ENCODE results near the gene LGR4. TPM values are rescaled to one million over a fixed set of nuclear protein-coding genes. Genes with fewer than 3 reads are reported as not detected.
"Not testable (repeated sequence)": the region's sequence is repeated elsewhere in the genome, so short reads cannot be mapped to it uniquely, and the experiment has no call there.

LGR4 gene
- total RNA-seq, 5 donors from 2014 or later (not counting 1 experiment from before 2014, with no cell fraction given): 0.68 to 2.4 (median 1.2) TPM

- H3K27me3 Mint-ChIP-seq: no peaks in the 10 kb centered on the region
- Histone ChIP-seq H3K9me3 (no peaks in the 10 kb centered on the region), H3K27me3 (replicated peaks in 1 of 2; ENCODE audit: control insufficient read depth in 2 of 2, extremely low read depth in 1 of 2, insufficient read depth in 2 of 2, low read length in 1 of 2) (no peaks in the 10 kb centered on the region), H3K4me3 (ENCODE audit: control insufficient read depth in 1 of 2, extremely low read depth in 1 of 2, low read length in 1 of 2) (no peak overlapping the region), H3K27ac (ENCODE audit: low read length) (no peak overlapping the region), H3K36me3 (ENCODE audit: control insufficient read depth in 2 of 2, extremely low read depth in 1 of 2, insufficient read depth in 1 of 2, low read length in 1 of 2) (no peaks in the 10 kb centered on the region), H3K4me1 (ENCODE audit: control insufficient read depth in 1 of 2, extremely low read depth in 1 of 2, insufficient read depth in 2 of 2, low read length in 2 of 2) (no peaks in the 10 kb centered on the region)
- ATAC-seq (replicated peaks in 1 of 4) (no peak), DNase-seq (no peak)
- H3K36me3 Mint-ChIP-seq: peaks cover 10% of the 10 kb centered on the region
- no peak overlapping the region for H3K27ac Mint-ChIP-seq
- H3K4me1 Mint-ChIP-seq: no peaks in the 10 kb centered on the region
- ChIA-PET CTCF (no interaction called here), POLR2A (no interaction called here)
- no peak overlapping the region for H3K4me3 Mint-ChIP-seq
- WGBS (ENCODE audit: insufficient coverage): 92% methylated on average over 2 of the region's 2 CpGs
- peaks cover 0 to 5% (median 0%) of the 10 kb centered on the region in 3 donors for H3K9me3 Mint-ChIP-seq
These were observed 140.6 kb downstream of the LGR4 start for GRCh38 chr11:27331981-27332380.

DNA sequence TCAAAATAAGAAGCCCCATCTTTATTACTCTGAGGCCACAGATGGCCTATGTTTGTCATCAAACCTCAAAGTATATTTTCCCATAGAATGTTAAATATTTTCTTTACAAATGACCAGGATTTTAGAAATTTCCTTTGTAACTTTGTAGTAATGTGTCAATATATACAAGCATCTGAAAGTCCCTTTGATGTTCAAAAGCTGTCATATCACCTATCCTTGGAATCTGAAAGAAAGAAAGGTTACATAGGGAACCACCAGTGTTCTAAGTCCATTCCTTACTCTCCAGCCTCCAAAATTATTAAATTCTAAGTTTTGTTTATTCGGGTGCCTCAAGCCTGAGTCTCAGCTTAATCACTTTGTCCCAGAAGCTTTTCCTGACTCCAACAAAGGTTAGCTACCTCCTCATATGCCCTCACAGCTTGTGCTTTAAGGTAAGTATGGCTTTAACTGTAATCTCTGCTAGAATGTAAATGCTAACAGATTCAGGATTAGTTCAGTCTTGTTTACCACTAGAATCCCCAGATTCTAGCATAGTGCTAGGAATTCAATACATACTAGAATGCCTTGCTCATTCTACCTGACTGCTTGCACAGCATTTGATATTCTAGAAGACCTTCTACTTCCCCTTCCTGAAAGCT, 141.8 kb downstream of the LGR4 start:
- WGBS (ENCODE audit: insufficient coverage): no CpG with 5 or more reads among the region's 1 CpG
- POLR2A ChIA-PET: interaction anchor here (0.6 kb wide), 2 partner anchors 56 to 662 kb away, joined by 4 to 15 read pairs; no protein-coding TSS in a partner anchor
- peaks cover 5% of the 10 kb centered on the region for H3K36me3 Mint-ChIP-seq

DNA sequence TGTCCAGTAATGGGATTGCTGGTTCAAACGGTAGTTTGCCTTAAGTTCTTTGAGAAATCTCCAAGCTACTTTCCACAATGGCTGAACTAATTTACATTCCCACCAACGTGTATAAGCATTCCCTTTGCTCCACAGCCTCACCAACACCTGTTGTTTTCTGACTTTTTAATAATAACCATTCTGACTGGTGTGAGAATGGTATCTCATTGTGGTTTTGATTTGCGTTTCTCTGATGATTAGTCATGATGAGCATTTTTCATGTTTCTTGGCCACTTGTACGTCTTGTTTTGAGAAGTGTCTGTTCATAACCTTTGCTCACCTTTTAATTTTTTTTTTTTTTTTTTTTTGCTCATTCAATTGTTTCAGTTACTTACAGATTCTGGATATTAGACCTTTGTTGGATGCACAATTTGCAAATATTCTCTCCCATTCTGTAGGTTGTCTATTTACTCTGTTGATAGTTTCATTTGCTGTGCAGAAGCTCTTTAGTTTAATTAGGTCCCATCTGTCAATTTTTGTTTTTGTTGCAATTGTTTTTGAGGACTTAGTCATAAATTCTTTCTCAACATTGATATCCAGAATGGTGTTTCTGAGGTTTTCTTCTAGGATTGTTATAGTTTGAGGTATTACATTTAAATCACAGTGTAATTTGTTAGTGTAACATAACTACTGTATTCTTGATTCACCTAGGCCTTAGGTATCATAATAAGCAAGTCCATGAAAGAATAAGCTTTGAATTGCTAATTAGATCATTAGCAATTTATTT, 142.5 kb downstream of the LGR4 start:
- POLR2A ChIA-PET: no interaction called here
- WGBS (ENCODE audit: insufficient coverage): no CpG with 5 or more reads among the region's 4 CpGs
- Mint-ChIP-seq H3K27ac (no peak overlapping the region), H3K4me3 (no peak overlapping the region), H3K27me3 (no peaks in the 10 kb centered on the region), H3K36me3 (peaks cover 4% of the 10 kb centered on the region), H3K4me1 (no peaks in the 10 kb centered on the region), H3K9me3 (peaks cover 5 to 11% (median 5%) of the 10 kb centered on the region in 3 donors)
- H3K36me3 ChIP-seq (ENCODE audit: control insufficient read depth in 2 of 2, extremely low read depth in 1 of 2, insufficient read depth in 1 of 2, low read length in 1 of 2): no peaks in the 10 kb centered on the region
- no peaks in the 10 kb centered on the region for H3K9me3 ChIP-seq
- DNase-seq: no peak
- CTCF ChIA-PET: no interaction called here
- no peaks in the 10 kb centered on the region for H3K4me1 ChIP-seq (ENCODE audit: control insufficient read depth in 1 of 2, extremely low read depth in 1 of 2, insufficient read depth in 2 of 2, low read length in 2 of 2)
- no peak overlapping the region for H3K4me3 ChIP-seq (ENCODE audit: control insufficient read depth in 1 of 2, extremely low read depth in 1 of 2, low read length in 1 of 2)
- H3K27ac ChIP-seq (ENCODE audit: low read length): no peak overlapping the region
- no peaks in the 10 kb centered on the region for H3K27me3 ChIP-seq (replicated peaks in 1 of 2; ENCODE audit: control insufficient read depth in 2 of 2, extremely low read depth in 1 of 2, insufficient read depth in 2 of 2, low read length in 1 of 2)
- no peak for ATAC-seq (replicated peaks in 1 of 4)

More for the DNA sequence above, 141.8 kb downstream of the LGR4 start:
- Mint-ChIP-seq H3K27ac (no peak overlapping the region), H3K4me3 (no peak overlapping the region), H3K9me3 (peaks cover 3 to 11% (median 5%) of the 10 kb centered on the region in 3 donors), H3K27me3 (no peaks in the 10 kb centered on the region), H3K4me1 (no peaks in the 10 kb centered on the region)
- Histone ChIP-seq H3K36me3 (ENCODE audit: control insufficient read depth in 2 of 2, extremely low read depth in 1 of 2, insufficient read depth in 1 of 2, low read length in 1 of 2) (no peaks in the 10 kb centered on the region), H3K4me1 (ENCODE audit: control insufficient read depth in 1 of 2, extremely low read depth in 1 of 2, insufficient read depth in 2 of 2, low read length in 2 of 2) (no peaks in the 10 kb centered on the region), H3K4me3 (ENCODE audit: control insufficient read depth in 1 of 2, extremely low read depth in 1 of 2, low read length in 1 of 2) (no peak overlapping the region), H3K27me3 (replicated peaks in 1 of 2; ENCODE audit: control insufficient read depth in 2 of 2, extremely low read depth in 1 of 2, insufficient read depth in 2 of 2, low read length in 1 of 2) (no peaks in the 10 kb centered on the region), H3K9me3 (no peaks in the 10 kb centered on the region), H3K27ac (ENCODE audit: low read length) (no peak overlapping the region)
- ATAC-seq (replicated peaks in 1 of 4) (no peak), DNase-seq (no peak)
- CTCF ChIA-PET: interaction anchor here in 1 of 2 donors (0.6 kb wide), 1 partner anchor 168 kb away, joined by 3 read pairs; no protein-coding TSS in a partner anchor

DNA sequence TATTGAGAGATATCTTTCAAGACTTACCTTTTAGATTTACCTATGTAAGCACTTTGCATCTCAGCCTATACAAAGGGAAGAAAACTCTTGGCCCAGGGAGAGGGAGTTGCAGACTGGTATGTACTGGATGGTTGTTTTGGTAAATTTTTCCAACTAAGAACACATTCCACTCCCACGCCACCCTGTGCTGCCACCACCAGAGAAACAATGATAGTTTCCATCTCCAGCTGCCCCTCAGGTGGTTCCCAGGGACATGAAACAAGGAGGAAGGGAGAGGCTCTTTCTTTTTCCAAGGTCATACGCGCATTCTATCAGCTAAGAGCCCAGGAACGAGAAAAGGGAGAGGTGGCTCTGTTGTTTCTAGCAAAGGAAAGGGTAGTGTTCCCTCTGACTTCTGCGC, 144.0 kb downstream of the LGR4 start:
- no peaks in the 10 kb centered on the region for H3K9me3 ChIP-seq
- no peaks in the 10 kb centered on the region for H3K4me1 Mint-ChIP-seq
- no peak overlapping the region for H3K4me3 Mint-ChIP-seq
- WGBS (ENCODE audit: insufficient coverage): no CpG with 5 or more reads among the region's 5 CpGs
- peaks cover 2 to 11% (median 5%) of the 10 kb centered on the region in 3 donors for H3K9me3 Mint-ChIP-seq
- H3K36me3 ChIP-seq (ENCODE audit: control insufficient read depth in 2 of 2, extremely low read depth in 1 of 2, insufficient read depth in 1 of 2, low read length in 1 of 2): no peaks in the 10 kb centered on the region
- DNase-seq (no peak), ATAC-seq (replicated peaks in 1 of 4) (no peak)
- H3K27me3 Mint-ChIP-seq: no peaks in the 10 kb centered on the region
- ChIA-PET POLR2A (no interaction called here), CTCF (no interaction called here)
- no peak overlapping the region for H3K27ac Mint-ChIP-seq
- H3K27me3 ChIP-seq (replicated peaks in 1 of 2; ENCODE audit: control insufficient read depth in 2 of 2, extremely low read depth in 1 of 2, insufficient read depth in 2 of 2, low read length in 1 of 2): no peaks in the 10 kb centered on the region
- H3K36me3 Mint-ChIP-seq: peaks cover 4% of the 10 kb centered on the region
- H3K27ac ChIP-seq (ENCODE audit: low read length): no peak overlapping the region
- no peaks in the 10 kb centered on the region for H3K4me1 ChIP-seq (ENCODE audit: control insufficient read depth in 1 of 2, extremely low read depth in 1 of 2, insufficient read depth in 2 of 2, low read length in 2 of 2)
- no peak overlapping the region for H3K4me3 ChIP-seq (ENCODE audit: control insufficient read depth in 1 of 2, extremely low read depth in 1 of 2, low read length in 1 of 2)

GRCh38 chr11:27327064-27327463, 145.5 kb downstream of the LGR4 start:
- CTCF ChIA-PET; H3K4me3 Mint-ChIP-seq; H3K36me3 Mint-ChIP-seq; H3K27me3 ChIP-seq (replicated peaks in 1 of 2; ENCODE audit: control insufficient read depth in 2 of 2, extremely low read depth in 1 of 2, insufficient read depth in 2 of 2, low read length in 1 of 2); H3K4me3 ChIP-seq (ENCODE audit: control insufficient read depth in 1 of 2, extremely low read depth in 1 of 2, low read length in 1 of 2); POLR2A ChIA-PET; DNase-seq; H3K27me3 Mint-ChIP-seq; H3K27ac ChIP-seq (ENCODE audit: low read length); H3K9me3 ChIP-seq; H3K4me1 Mint-ChIP-seq; H3K4me1 ChIP-seq (ENCODE audit: control insufficient read depth in 1 of 2, extremely low read depth in 1 of 2, insufficient read depth in 2 of 2, low read length in 2 of 2); ATAC-seq (replicated peaks in 1 of 4); H3K36me3 ChIP-seq (ENCODE audit: control insufficient read depth in 2 of 2, extremely low read depth in 1 of 2, insufficient read depth in 1 of 2, low read length in 1 of 2); H3K27ac Mint-ChIP-seq: not testable (repeated sequence)
- peaks cover 0 to 11% (median 5%) of the 10 kb centered on the region in 3 donors for H3K9me3 Mint-ChIP-seq
- WGBS (ENCODE audit: insufficient coverage): no CpG with 5 or more reads among the region's 2 CpGs

GRCh38 chr11:27322196-27322595, 150.4 kb downstream of the LGR4 start:
- H3K4me1 Mint-ChIP-seq; H3K4me1 ChIP-seq (ENCODE audit: control insufficient read depth in 1 of 2, extremely low read depth in 1 of 2, insufficient read depth in 2 of 2, low read length in 2 of 2); H3K36me3 Mint-ChIP-seq; H3K27ac ChIP-seq (ENCODE audit: low read length); H3K4me3 Mint-ChIP-seq; DNase-seq; H3K4me3 ChIP-seq (ENCODE audit: control insufficient read depth in 1 of 2, extremely low read depth in 1 of 2, low read length in 1 of 2); POLR2A ChIA-PET; ATAC-seq (replicated peaks in 1 of 4); H3K27ac Mint-ChIP-seq; H3K36me3 ChIP-seq (ENCODE audit: control insufficient read depth in 2 of 2, extremely low read depth in 1 of 2, insufficient read depth in 1 of 2, low read length in 1 of 2); H3K9me3 ChIP-seq; H3K27me3 ChIP-seq (replicated peaks in 1 of 2; ENCODE audit: control insufficient read depth in 2 of 2, extremely low read depth in 1 of 2, insufficient read depth in 2 of 2, low read length in 1 of 2); CTCF ChIA-PET; H3K27me3 Mint-ChIP-seq: not testable (repeated sequence)
- no CpG with 5 or more reads among the region's 3 CpGs for WGBS (ENCODE audit: insufficient coverage)
- peaks cover 0 to 11% (median 5%) of the 10 kb centered on the region in 3 donors for H3K9me3 Mint-ChIP-seq
